ENCODE measurements around the gene CRB2. TPM values are rescaled to one million over a fixed set of nuclear protein-coding genes. Genes with fewer than 3 reads are reported as not detected.

Gene CRB2
- total RNA-seq, 1 experiment from 2014 or later = 0.07 TPM

DNA sequence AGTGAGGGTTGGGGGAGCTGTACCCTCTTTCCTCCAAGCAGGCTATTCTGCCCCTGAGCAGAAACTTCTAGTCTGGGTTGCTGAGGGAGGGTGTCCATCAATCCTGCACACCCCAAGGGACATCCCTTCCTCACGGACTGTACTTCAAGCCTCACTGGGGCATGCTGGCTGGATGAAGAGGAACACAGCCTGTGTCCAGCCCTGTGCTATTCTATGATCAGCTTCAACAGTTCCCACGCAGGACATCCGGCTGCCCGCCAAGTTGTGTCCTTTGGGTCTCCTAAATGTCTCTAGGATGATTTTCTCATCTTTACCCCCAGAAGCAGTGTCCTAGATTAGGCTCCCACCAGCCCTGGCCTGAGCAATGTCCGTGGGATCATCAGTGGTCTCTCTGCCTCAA, 68.1 kb downstream of the CRB2 start:
- ChIA-PET CTCF (no interaction called here), RAD21 (ENCODE audit: low non-redundant PET in 1 of 2, low total read pairs in 2 of 2, uncharacterized antibody in 2 of 2, unreplicated experiment in 2 of 2) (no interaction called here), POLR2A (no interaction called here)
- no peaks in the 10 kb centered on the region for H3K36me3 ChIP-seq (ENCODE audit: control insufficient read depth in 1 of 2, insufficient read depth in 2 of 2, low read length in 2 of 2)
- BruUV-seq (replicated peaks) = no TSS peak
- H3K27ac ChIP-seq (ENCODE audit: low read depth, low read length) = no peak overlapping the region
- no peaks in the 10 kb centered on the region for H3K4me1 ChIP-seq (ENCODE audit: control insufficient read depth in 1 of 2, insufficient read depth in 2 of 2, low read length in 2 of 2)
- DNase-seq (ENCODE audit: low read depth, low spot score) (no peak), ATAC-seq (no peak)
- no peaks in the 10 kb centered on the region for H3K9me3 ChIP-seq (ENCODE audit: control insufficient read depth in 1 of 2, insufficient read depth in 1 of 2, low read depth in 1 of 2, low read length in 2 of 2)
- no peaks in the 10 kb centered on the region for H3K27me3 ChIP-seq (ENCODE audit: insufficient read depth, low read length)
- H2AFZ ChIP-seq (ENCODE audit: low read depth, low read length, poor library complexity, severe bottlenecking) = no peak overlapping the region
- H3K4me3 ChIP-seq (replicated peaks in 1 of 2; ENCODE audit: low read depth in 1 of 2, low read length in 2 of 2) = no peak overlapping the region
- no peak overlapping the region for H3K9ac ChIP-seq (ENCODE audit: low read length)
- H3K79me2 ChIP-seq (ENCODE audit: insufficient read depth, low read length) = no peaks in the 10 kb centered on the region
- intact Hi-C loops (cut with micrococcal nuclease) = no loop called here
- H4K20me1 ChIP-seq (ENCODE audit: insufficient read depth) = no peaks in the 10 kb centered on the region
- no peaks in the 10 kb centered on the region for H3K9me2 ChIP-seq (ENCODE audit: insufficient read depth)
- TF ChIP-seq, protein P1, sequence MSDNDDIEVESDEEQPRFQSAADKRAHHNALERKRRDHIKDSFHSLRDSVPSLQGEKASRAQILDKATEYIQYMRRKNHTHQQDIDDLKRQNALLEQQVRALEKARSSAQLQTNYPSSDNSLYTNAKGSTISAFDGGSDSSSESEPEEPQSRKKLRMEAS (IDR thresholded peaks at IDR 0.05) = no peak
- TF ChIP-seq SP1 (IDR thresholded peaks at IDR 0.05; ENCODE audit: low read depth) (no peak), POLR2A (IDR thresholded peaks at IDR 0.05; ENCODE audit: borderline replicate concordance, extremely low read depth, insufficient read depth, insufficient read length) (no peak)
- TF ChIP-seq, protein P2, sequence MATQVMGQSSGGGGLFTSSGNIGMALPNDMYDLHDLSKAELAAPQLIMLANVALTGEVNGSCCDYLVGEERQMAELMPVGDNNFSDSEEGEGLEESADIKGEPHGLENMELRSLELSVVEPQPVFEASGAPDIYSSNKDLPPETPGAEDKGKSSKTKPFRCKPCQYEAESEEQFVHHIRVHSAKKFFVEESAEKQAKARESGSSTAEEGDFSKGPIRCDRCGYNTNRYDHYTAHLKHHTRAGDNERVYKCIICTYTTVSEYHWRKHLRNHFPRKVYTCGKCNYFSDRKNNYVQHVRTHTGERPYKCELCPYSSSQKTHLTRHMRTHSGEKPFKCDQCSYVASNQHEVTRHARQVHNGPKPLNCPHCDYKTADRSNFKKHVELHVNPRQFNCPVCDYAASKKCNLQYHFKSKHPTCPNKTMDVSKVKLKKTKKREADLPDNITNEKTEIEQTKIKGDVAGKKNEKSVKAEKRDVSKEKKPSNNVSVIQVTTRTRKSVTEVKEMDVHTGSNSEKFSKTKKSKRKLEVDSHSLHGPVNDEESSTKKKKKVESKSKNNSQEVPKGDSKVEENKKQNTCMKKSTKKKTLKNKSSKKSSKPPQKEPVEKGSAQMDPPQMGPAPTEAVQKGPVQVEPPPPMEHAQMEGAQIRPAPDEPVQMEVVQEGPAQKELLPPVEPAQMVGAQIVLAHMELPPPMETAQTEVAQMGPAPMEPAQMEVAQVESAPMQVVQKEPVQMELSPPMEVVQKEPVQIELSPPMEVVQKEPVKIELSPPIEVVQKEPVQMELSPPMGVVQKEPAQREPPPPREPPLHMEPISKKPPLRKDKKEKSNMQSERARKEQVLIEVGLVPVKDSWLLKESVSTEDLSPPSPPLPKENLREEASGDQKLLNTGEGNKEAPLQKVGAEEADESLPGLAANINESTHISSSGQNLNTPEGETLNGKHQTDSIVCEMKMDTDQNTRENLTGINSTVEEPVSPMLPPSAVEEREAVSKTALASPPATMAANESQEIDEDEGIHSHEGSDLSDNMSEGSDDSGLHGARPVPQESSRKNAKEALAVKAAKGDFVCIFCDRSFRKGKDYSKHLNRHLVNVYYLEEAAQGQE (IDR thresholded peaks at IDR 0.05; ENCODE audit: low read depth) = no peak
- H3K4me2 ChIP-seq (ENCODE audit: low read length) = no peak overlapping the region

DNA sequence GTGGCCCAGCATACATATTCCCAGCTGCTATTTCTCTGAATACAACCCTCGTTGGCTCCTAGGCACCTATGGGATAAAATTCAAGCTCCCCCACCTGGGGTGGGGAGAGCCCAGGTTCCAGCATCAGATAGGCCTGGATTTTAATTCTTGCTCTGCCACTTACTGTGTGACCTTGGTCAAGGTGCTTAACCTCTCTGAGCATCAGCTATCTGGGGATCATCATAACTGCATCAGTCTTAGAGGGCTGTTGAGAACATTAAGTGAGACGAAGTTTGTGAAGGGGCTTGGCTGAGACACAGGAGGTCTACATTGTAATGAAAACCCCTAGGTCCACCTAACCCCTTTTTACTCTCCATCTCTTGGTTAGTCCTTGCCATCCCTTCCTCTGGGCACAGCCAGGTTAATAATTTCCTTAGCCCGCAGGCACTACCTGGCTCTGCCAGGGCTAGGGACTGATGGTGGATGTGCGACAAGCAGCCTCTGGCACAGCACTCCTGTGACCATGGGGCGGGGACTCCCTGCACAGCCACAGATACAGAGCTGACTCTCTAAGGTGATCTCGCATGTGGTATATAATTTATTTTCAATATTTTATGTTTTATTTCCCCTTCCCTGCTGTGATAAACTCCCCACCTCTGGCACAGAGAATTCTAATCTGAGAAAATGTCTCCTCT, 68.7 kb downstream of the CRB2 start:
- ChIA-PET POLR2A (no interaction called here), CTCF (no interaction called here)
- intact Hi-C loops (cut with micrococcal nuclease) = no loop called here
- no peak for TF ChIP-seq CEBPB (IDR thresholded peaks at IDR 0.05; ENCODE audit: low read depth)
- no peak for TF ChIP-seq SIN3A (IDR thresholded peaks at IDR 0.05; ENCODE audit: low read depth)
- no peak for TF ChIP-seq ZFX (IDR thresholded peaks at IDR 0.05)
- TF ChIP-seq SP1 (IDR thresholded peaks at IDR 0.05; ENCODE audit: low read depth) = no peak
- TF ChIP-seq, protein P3, sequence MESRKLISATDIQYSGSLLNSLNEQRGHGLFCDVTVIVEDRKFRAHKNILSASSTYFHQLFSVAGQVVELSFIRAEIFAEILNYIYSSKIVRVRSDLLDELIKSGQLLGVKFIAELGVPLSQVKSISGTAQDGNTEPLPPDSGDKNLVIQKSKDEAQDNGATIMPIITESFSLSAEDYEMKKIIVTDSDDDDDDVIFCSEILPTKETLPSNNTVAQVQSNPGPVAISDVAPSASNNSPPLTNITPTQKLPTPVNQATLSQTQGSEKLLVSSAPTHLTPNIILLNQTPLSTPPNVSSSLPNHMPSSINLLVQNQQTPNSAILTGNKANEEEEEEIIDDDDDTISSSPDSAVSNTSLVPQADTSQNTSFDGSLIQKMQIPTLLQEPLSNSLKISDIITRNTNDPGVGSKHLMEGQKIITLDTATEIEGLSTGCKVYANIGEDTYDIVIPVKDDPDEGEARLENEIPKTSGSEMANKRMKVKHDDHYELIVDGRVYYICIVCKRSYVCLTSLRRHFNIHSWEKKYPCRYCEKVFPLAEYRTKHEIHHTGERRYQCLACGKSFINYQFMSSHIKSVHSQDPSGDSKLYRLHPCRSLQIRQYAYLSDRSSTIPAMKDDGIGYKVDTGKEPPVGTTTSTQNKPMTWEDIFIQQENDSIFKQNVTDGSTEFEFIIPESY (IDR thresholded peaks at IDR 0.05; ENCODE audit: extremely low read depth, insufficient replicate concordance, low read length) = no peak
- no peak for TF ChIP-seq EGR1 (IDR thresholded peaks at IDR 0.05; ENCODE audit: low read depth)
- no peak for TF ChIP-seq SRF (IDR thresholded peaks at IDR 0.05; ENCODE audit: low read depth)
- TF ChIP-seq TCF7L2 (IDR thresholded peaks at IDR 0.05; ENCODE audit: borderline replicate concordance, extremely low read depth, insufficient read depth, insufficient read length) = no peak
- TF ChIP-seq, protein P1 (IDR thresholded peaks at IDR 0.05) = no peak
- TF ChIP-seq POLR2AphosphoS5 (IDR thresholded peaks at IDR 0.05; ENCODE audit: low read depth, low read length) = no peak
- no peak for TF ChIP-seq FOSL1 (IDR thresholded peaks at IDR 0.05; ENCODE audit: low read depth)
- no peak for TF ChIP-seq YY1 (IDR thresholded peaks at IDR 0.05; ENCODE audit: extremely low read depth, insufficient replicate concordance, low read depth, low read length)
- no peak for TF ChIP-seq EZH2phosphoT487 (IDR thresholded peaks at IDR 0.05; ENCODE audit: borderline replicate concordance)

More for the DNA sequence above, 68.7 kb downstream of the CRB2 start:
- no peak overlapping the region for H3K27ac ChIP-seq (ENCODE audit: low read depth, low read length)
- no peak overlapping the region for H3K4me2 ChIP-seq (ENCODE audit: low read length)
- RAD21 ChIA-PET (ENCODE audit: low non-redundant PET in 1 of 2, low total read pairs in 2 of 2, uncharacterized antibody in 2 of 2, unreplicated experiment in 2 of 2) = no interaction called here
- DNase-seq (ENCODE audit: low read depth, low spot score) (no peak), ATAC-seq (no peak)
- H3K36me3 ChIP-seq (ENCODE audit: control insufficient read depth in 1 of 2, insufficient read depth in 2 of 2, low read length in 2 of 2) = no peaks in the 10 kb centered on the region
- H3K9me3 ChIP-seq (ENCODE audit: control insufficient read depth in 1 of 2, insufficient read depth in 1 of 2, low read depth in 1 of 2, low read length in 2 of 2) = no peaks in the 10 kb centered on the region
- H3K9ac ChIP-seq (ENCODE audit: low read length) = no peak overlapping the region
- no peak overlapping the region for H3K4me3 ChIP-seq (replicated peaks in 1 of 2; ENCODE audit: low read depth in 1 of 2, low read length in 2 of 2)
- no peaks in the 10 kb centered on the region for H3K27me3 ChIP-seq (ENCODE audit: insufficient read depth, low read length)
- H2AFZ ChIP-seq (ENCODE audit: low read depth, low read length, poor library complexity, severe bottlenecking) = no peak overlapping the region
- H3K9me2 ChIP-seq (ENCODE audit: insufficient read depth) = no peaks in the 10 kb centered on the region
- H3K4me1 ChIP-seq (ENCODE audit: control insufficient read depth in 1 of 2, insufficient read depth in 2 of 2, low read length in 2 of 2) = no peaks in the 10 kb centered on the region
- H4K20me1 ChIP-seq (ENCODE audit: insufficient read depth) = no peaks in the 10 kb centered on the region
- no peaks in the 10 kb centered on the region for H3K79me2 ChIP-seq (ENCODE audit: insufficient read depth, low read length)
- no TSS peak for BruUV-seq (replicated peaks)
